Liver (tissue), 9 donors: Measurements from ENCODE around the gene OBI1. TPM values are rescaled to one million over a fixed set of nuclear protein-coding genes. Genes with fewer than 3 reads are reported as not detected.

Experiments
- DNase-seq: peaks from one replicate; pipeline ENCODE4 v3.0.0-alpha.2; 2017; ENCODE audit warnings: low spot score
- H3K27ac ChIP-seq, 2 donors: one replicate each; pipeline ENCODE4 v1.7.0; 2013; ENCODE audit warnings: inconsistent platforms in 2 of 2, low read length in 2 of 2, control low read depth in 1 of 2, low read depth in 1 of 2, mild to moderate bottlenecking in 1 of 2
- H3K27me3 ChIP-seq, 4 donors: one replicate each; pipeline versions ENCODE4 v1.6.1 to v1.7.0; 2013; ENCODE audit warnings: low read length in 3 of 4, inconsistent platforms in 1 of 4, mild to moderate bottlenecking in 1 of 4, moderate library complexity in 1 of 4; ENCODE audit not compliant: control insufficient read depth in 4 of 4, insufficient read depth in 4 of 4
- H3K36me3 ChIP-seq, 4 donors: one replicate each; pipeline versions ENCODE4 v1.6.1 to v1.7.0; 2013; ENCODE audit warnings: low read length in 3 of 4, mild to moderate bottlenecking in 3 of 4, low read depth in 1 of 4, moderate library complexity in 1 of 4; ENCODE audit not compliant: control insufficient read depth in 4 of 4, insufficient read depth in 3 of 4
- H3K4me1 ChIP-seq, 4 donors: one replicate each; pipeline versions ENCODE4 v1.6.1 to v1.7.0; 2013; ENCODE audit warnings: low read length in 3 of 4, mild to moderate bottlenecking in 3 of 4, moderate library complexity in 1 of 4; ENCODE audit not compliant: control insufficient read depth in 4 of 4, insufficient read depth in 4 of 4
- H3K4me3 ChIP-seq, 3 donors: one replicate each; pipeline versions ENCODE4 v1.6.1 to v1.7.0; 2013; ENCODE audit warnings: low read length in 3 of 3, control low read depth in 1 of 3, low read depth in 1 of 3, mild to moderate bottlenecking in 1 of 3
- H3K9ac ChIP-seq, 2 donors: one replicate each; pipeline ENCODE4 v1.7.0; 2013; ENCODE audit warnings: low read length in 2 of 2, mild to moderate bottlenecking in 2 of 2, moderate library complexity in 2 of 2, control low read depth in 1 of 2, low read depth in 1 of 2
- H3K9me3 ChIP-seq, 4 donors: one replicate each; pipeline versions ENCODE4 v1.6.1 to v1.7.0; 2013; ENCODE audit warnings: low read length in 3 of 4; ENCODE audit not compliant: control insufficient read depth in 4 of 4
- ATF3 ChIP-seq: IDR thresholded peaks from 2 replicates; pipeline ENCODE4 v1.6.1; 2016; ENCODE audit warnings: antibody characterized with exemption
- CTCF ChIP-seq: fragments of 150-350 bp; IDR thresholded peaks from 2 replicates; pipeline ENCODE4 v1.5.1; 2017; ENCODE audit warnings: improper control_type of control experiment, low read depth, low read length; ENCODE audit not compliant: missing input control
- EGR1 ChIP-seq, 2 donors: IDR thresholded peaks; 2 replicates each; pipeline ENCODE4 v1.6.1; 2016 to 2018; ENCODE audit warnings: antibody characterized with exemption in 2 of 2, low read depth in 2 of 2
- GABPA ChIP-seq, 2 donors: IDR thresholded peaks in 1 of 2; conservative IDR thresholded peaks in 1 of 2; 2 replicates each; pipeline ENCODE4 v1.6.1; 2016; ENCODE audit warnings: antibody characterized with exemption in 2 of 2, mild to moderate bottlenecking in 1 of 2, moderate library complexity in 1 of 2
- HNF4A ChIP-seq, 2 donors: conservative IDR thresholded peaks; 2 replicates each; pipeline ENCODE4 v1.6.1; 2016; ENCODE audit warnings: antibody characterized with exemption in 2 of 2, mild to moderate bottlenecking in 2 of 2
- HNF4G ChIP-seq: IDR thresholded peaks from 2 replicates; pipeline ENCODE4 v1.6.1; 2016; ENCODE audit warnings: antibody characterized with exemption
- JUND ChIP-seq, 2 donors: IDR thresholded peaks; 2 replicates each; pipeline ENCODE4 v1.6.1; 2016; ENCODE audit warnings: antibody characterized with exemption in 2 of 2
- MAX ChIP-seq: IDR thresholded peaks from 2 replicates; pipeline ENCODE4 v1.6.1; 2016; ENCODE audit warnings: antibody characterized with exemption
- NR2F2 ChIP-seq: IDR thresholded peaks from 2 replicates; pipeline ENCODE4 v1.6.1; 2016; ENCODE audit warnings: antibody characterized with exemption
- RAD21 ChIP-seq, 2 donors: IDR thresholded peaks; 2 replicates each; pipeline ENCODE4 v1.6.1; 2016; ENCODE audit warnings: antibody characterized with exemption in 2 of 2, mild to moderate bottlenecking in 2 of 2
- REST ChIP-seq: IDR thresholded peaks from 2 replicates; pipeline ENCODE4 v1.6.1; 2016; ENCODE audit warnings: antibody characterized with exemption, mild to moderate bottlenecking
- TAF1 ChIP-seq: conservative IDR thresholded peaks from 2 replicates; pipeline ENCODE4 v1.6.1; 2016; ENCODE audit warnings: antibody characterized with exemption, mild to moderate bottlenecking
- YY1 ChIP-seq: IDR thresholded peaks from 2 replicates; pipeline ENCODE4 v1.6.1; 2016; ENCODE audit warnings: antibody characterized with exemption, mild to moderate bottlenecking
- WGBS: extraction: QIAGEN DNeasy Blood & Tissue Kit; methylation state at CpG from one replicate; pipeline ENCODE4 v1.1.7; 2013; 5-methylcytosine and 5-hydroxymethylcytosine counted together
- polyA plus RNA-seq, 2 donors: library from polyadenylated mRNA; stranded (reverse) in 1 of 2; unstranded in 1 of 2; fragments of 200-250 nt in 1 of 2; fragments of >200 nt in 1 of 2; fragmentation: Nextera tagmentation in 1 of 2; extraction: Ambion mirVana in 1 of 2; gene quantifications; one replicate each; pipeline versions ENCODE4 v1.2.1 to v1.2.3, GENCODE V29; 2013 to 2015
- total RNA-seq, 2 donors: library from RNA; depleted of rRNA; stranded (reverse); fragments of >200 nt; gene quantifications; one replicate each; pipeline ENCODE4 v1.2.3, GENCODE V29; 2014
- donor health status: healthy.
- donor health status: healthy.
- donor health status: healthy.
- donor health status: healthy.
- donor health status: healthy.

Gene OBI1
- total and polyA plus RNA-seq, 4 donors: 1.7 to 8.9 (median 3.0) TPM

GRCh38 chr13:78608252-78608687 is 50.7 kb downstream of the OBI1 start:
- H3K9me3 ChIP-seq: no peaks in the 10 kb centered on the region
- H3K4me3 ChIP-seq: peak overlapping the region in 1 of 3 donors; percentile 76
- peaks cover 15 to 32% (median 23%) of the 10 kb centered on the region in 4 donors for H3K4me1 ChIP-seq
- 10% methylated on average over 15 of the region's 15 CpGs for WGBS
- peaks cover 6 to 17% (median 9%) of the 10 kb centered on the region in 4 donors for H3K27me3 ChIP-seq
- no peaks in the 10 kb centered on the region for H3K36me3 ChIP-seq
- DNase-seq: no peak
- H3K27ac ChIP-seq: no peak overlapping the region
- no peak overlapping the region for H3K9ac ChIP-seq
- TF ChIP-seq HNF4A (conservative IDR thresholded peaks at IDR 0.05) (no peak), MAX (no peak)

GRCh38 chr13:78607409-78608251 is 51.3 kb downstream of the OBI1 start:
- H3K36me3 ChIP-seq: no peaks in the 10 kb centered on the region
- no peak for DNase-seq
- peaks cover 6 to 17% (median 11%) of the 10 kb centered on the region in 4 donors for H3K27me3 ChIP-seq
- no peak overlapping the region for H3K4me3 ChIP-seq
- no peaks in the 10 kb centered on the region for H3K9me3 ChIP-seq
- no peak overlapping the region for H3K9ac ChIP-seq
- H3K4me1 ChIP-seq: peaks cover 19 to 38% (median 27%) of the 10 kb centered on the region in 4 donors
- WGBS: 13% methylated on average over 42 of the region's 42 CpGs
- no peak overlapping the region for H3K27ac ChIP-seq
- no peak for TF ChIP-seq RAD21 (IDR thresholded peaks at IDR 0.05)
- no peak for TF ChIP-seq TAF1
- TF ChIP-seq EGR1 (IDR thresholded peaks at IDR 0.05; ENCODE audit: low read depth in 2 of 2): no peak
- no peak for TF ChIP-seq REST
- TF ChIP-seq MAX: no peak
- TF ChIP-seq NR2F2: no peak
- no peak for TF ChIP-seq YY1

GRCh38 chr13:78606471-78607408 is 52.2 kb downstream of the OBI1 start:
- Histone ChIP-seq H3K9me3 (no peaks in the 10 kb centered on the region), H3K27me3 (peaks cover 6 to 17% (median 12%) of the 10 kb centered on the region in 4 donors), H3K27ac (no peak overlapping the region), H3K4me1 (peaks cover 19 to 43% (median 30%) of the 10 kb centered on the region in 4 donors), H3K4me3 (no peak overlapping the region), H3K9ac (no peak overlapping the region), H3K36me3 (no peaks in the 10 kb centered on the region)
- DNase-seq: no peak
- WGBS: 10% methylated on average over 30 of the region's 30 CpGs
- TF ChIP-seq JUND (IDR thresholded peaks at IDR 0.05) (no peak), MAX (no peak), NR2F2 (no peak), RAD21 (IDR thresholded peaks at IDR 0.05) (no peak), ATF3 (no peak), HNF4A (conservative IDR thresholded peaks at IDR 0.05) (no peak), CTCF (no peak), YY1 (no peak), GABPA (IDR thresholded peaks at IDR 0.05 in 1 of 2, conservative IDR thresholded peaks at IDR 0.05 in 1 of 2) (no peak), HNF4G (no peak)
